Activated CD8-positive, alpha-beta memory T cell treated with anti-CD3 and anti-CD28 coated beads for 36 hours (primary cell): ENCODE measurements around the gene GLI3. TPM values are rescaled to one million over a fixed set of nuclear protein-coding genes. Genes with fewer than 3 reads are reported as not detected.

Experiments used
- CTCF ChIA-PET: fragments of 350-600 bp; sonication (Branson Sonifier 250); formaldehyde crosslinking; loops from one replicate; lab custom pipeline; 2021; ENCODE audit warnings: antibody characterized with exemption; lab: Charles Lee
- POLR2A ChIA-PET: fragments of 350-600 bp; sonication (Branson Sonifier 250); formaldehyde crosslinking; loops from one replicate; lab custom pipeline; 2021; ENCODE audit warnings: antibody characterized with exemption; lab: Charles Lee
- total RNA-seq, 2 experiments: library from RNA; stranded (reverse); gene quantifications; one replicate each; pipeline ENCODE4 v1.2.3, GENCODE V29; 2021

GLI3 gene
- total RNA-seq, 2 experiments from 2014 or later, result 0.15 to 0.38 TPM

DNA sequence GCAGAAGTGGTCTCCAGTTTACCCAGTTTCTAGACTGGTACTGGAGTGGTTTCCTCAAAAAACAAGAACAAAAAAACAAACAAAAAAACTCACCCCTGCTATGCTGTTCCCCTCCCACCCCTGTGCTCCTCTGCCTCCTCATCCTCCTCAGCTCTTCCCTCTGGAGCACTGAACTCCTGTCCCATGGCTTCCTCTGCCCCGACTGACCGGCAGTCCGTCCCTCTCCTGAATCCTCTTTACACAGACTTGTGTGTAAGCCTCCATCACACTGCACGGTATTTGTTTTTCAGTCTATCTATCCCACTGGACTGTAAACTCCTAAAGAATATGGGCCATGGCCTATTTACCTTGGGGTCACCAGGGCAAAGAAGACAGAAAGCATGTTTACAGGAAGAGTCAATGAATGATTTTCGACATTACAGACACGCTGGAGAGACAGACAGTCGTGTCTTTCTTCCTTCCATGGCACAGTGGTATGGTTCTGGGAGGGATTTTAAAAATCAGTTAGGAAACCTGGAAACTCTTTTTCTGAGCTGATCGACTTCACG, 265.3 kb downstream of the GLI3 start:
- ChIA-PET CTCF (no interaction called here), POLR2A (no interaction called here)

DNA sequence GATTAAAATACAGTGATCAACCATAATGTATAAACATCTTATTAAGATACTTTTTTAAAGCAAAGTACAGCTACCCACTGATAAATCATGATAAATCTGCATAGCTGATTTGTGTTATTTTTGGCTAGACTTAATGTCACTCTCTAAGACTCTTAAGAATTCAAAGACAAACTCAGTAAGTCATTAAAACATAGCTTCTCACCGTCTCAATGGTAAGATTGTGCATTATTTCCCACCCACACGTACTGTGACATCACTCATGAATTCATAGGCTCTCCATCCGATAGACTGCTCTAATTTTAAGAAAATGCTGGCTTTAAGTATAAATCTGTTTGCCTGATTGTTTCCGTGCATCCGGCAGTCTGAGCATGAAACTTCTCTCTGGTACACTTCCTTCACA, 266.1 kb downstream of the GLI3 start:
- ChIA-PET CTCF (no interaction called here), POLR2A (interaction anchor here (0.5 kb wide), 1 partner anchor 1828 kb away, joined by 3 read pairs; no protein-coding TSS in a partner anchor)

DNA sequence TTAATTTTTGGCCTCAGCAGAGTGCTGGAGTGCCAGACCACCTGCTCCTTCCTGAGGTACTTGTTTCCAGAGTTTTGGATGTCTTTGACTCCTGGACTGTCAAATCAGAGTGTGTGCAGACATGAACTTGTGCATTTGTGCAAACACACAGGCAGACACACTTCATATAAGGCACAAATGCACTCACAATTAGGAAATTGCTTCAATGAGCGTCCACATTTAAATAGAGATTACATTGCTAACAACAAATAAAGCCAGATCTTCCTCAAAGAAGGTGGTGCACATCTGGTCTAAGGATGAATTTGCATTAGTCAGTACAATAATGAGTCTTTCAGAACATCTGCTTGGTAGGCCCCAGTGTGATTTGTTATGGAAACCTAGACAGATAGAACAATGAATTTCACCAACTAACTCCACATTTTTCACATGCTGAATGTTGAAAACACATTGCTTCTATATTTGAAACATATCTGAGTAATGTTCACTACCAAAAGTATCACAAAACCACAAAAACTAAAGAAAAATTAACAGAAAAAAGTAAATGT, 267.4 kb downstream of the GLI3 start:
- CTCF ChIA-PET, result no interaction called here

DNA sequence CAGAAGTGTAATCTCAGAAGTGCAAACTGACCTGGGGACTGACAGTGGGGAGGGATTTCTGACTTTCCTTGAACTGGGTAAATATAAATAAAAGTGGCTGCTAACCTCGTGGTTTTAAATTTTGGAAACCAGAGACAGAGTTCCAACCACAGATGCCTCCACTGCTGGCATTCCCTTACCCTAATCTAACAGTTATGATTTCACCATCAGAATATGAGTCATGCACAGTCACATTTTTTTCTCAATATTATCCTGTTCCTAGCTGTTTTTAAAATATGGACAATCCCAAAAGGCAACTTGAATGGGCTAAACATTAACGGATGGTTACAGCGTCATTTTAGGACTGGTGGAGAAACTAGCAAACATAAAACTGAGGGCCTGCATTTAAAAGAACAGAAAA, 269.9 kb downstream of the GLI3 start:
- CTCF ChIA-PET, result no interaction called here
- POLR2A ChIA-PET, result no interaction called here

More for the DNA sequence above, 267.4 kb downstream of the GLI3 start:
- POLR2A ChIA-PET, result no interaction called here

DNA sequence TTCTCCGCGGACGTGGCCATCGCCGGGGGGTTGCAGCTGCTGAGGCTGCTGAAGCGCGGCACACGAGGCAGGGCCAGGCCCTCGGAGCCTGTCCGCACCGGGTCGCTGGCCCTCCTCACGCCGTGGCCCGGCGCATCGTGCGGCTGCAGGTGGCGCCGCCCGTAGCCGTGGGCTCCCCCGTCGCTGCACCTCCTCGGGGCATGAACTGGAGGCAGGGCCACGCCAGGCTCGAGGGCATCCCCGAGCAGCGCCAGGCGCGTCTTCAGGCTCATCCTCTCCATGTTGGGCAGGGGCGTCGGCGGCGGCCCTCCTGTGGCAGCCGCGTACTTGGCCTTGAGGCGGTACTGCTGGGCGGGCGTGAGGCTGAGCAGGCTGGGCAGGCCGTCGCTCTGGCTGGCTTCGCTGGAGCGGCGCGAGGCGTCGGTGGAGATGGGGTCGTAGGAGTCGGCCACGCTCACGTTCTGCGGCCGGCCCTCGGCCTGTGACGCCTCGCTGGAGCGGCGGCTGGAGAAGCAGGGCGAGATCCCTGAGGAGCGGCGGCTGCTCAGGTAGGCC, 271.0 kb downstream of the GLI3 start:
- CTCF ChIA-PET, result no interaction called here
- POLR2A ChIA-PET, result no interaction called here

DNA sequence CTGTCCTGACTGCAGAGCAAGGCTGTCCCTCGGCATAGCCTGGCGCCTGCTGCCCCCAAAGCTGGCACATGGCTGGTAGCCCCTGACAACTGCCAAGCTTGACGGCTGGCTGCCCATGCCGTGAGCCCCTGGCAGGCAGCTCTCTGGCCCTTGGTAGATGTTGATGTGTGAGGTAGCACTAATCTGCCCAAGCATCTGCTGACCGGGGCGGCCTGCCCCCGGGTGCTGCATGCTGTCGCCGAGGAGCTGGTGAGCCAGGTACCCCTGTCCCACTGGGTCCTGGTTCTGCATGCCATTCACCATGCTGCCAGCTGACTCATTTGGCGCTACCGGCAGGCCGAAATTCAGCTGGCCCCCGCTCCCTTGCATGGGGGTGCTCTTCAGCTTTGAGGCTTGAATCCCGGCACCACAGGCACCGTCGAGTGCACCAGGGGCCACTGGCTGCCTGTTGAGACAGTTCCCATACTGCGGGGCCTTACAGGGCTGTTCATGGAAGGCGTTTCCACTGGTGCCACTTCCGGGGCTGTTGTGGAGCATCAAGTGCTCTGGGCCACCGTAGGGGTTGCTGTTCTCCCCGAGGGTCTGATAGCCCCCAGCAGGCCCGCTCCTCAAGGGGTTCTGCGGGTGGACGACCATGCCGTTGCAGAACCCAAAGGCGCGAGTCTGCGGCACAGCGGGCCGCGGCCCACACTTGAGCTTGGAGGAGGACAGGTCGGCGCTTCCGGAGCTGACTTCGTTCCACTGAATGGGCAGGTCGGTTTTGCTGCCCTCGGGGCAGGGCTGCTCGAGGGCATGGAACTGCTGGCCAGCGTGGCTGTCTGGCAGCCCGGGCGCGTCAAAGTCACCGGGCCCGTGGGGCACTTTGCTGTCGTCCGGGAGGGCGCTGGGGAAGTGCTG, 271.9 kb downstream of the GLI3 start:
- ChIA-PET POLR2A (no interaction called here), CTCF (no interaction called here)

DNA sequence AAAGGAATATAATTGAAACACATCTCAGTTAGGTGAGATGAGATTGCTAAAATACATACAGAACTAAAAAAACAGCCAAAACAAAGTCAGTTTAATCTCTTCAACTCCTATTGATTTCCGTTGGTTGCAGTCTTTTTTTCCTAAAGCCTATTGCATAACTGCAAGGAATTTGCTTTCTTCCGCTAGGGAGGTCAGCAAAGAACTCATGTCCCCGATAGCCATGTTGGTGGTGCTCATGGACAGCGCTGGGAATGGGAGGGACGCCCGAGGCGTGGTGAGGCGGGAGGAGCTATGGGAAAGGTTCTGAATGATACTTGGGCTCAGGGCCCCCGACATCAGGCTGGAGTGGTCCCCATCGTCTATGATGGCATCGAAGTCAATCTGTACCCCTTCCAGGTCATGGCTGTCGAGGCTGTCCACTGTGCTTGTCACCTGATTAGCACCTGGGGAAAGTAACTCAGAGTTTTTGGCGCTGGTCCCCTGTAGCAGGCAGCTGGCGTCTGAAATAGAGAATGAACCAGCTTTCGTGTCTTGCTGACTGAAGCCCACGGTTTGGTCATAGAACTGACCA, 272.7 kb downstream of the GLI3 start:
- ChIA-PET POLR2A (no interaction called here), CTCF (interaction anchor here (0.5 kb wide), 1 partner anchor 13 kb away, joined by 3 read pairs; no protein-coding TSS in a partner anchor)

DNA sequence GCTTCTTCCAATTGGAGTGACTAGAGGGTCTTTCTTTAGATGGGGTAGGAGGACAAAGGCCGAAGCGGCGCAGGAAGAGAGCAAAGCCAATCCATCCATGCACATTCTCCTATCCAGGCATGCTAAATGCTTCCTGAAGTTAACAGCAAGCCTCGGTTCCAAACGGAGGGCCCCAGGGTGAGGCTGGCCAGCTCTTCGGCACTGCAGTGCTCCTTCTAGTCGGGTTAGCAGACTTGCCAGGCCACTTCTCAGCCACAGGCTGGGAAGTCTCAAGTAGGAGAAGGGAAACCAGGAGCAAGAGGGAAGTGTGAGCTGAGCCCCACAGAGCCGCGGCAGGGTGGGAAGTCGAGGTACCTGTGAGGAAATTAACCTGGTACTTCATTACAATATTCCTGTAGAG, 280.3 kb downstream of the GLI3 start:
- ChIA-PET CTCF (no interaction called here), POLR2A (no interaction called here)

DNA sequence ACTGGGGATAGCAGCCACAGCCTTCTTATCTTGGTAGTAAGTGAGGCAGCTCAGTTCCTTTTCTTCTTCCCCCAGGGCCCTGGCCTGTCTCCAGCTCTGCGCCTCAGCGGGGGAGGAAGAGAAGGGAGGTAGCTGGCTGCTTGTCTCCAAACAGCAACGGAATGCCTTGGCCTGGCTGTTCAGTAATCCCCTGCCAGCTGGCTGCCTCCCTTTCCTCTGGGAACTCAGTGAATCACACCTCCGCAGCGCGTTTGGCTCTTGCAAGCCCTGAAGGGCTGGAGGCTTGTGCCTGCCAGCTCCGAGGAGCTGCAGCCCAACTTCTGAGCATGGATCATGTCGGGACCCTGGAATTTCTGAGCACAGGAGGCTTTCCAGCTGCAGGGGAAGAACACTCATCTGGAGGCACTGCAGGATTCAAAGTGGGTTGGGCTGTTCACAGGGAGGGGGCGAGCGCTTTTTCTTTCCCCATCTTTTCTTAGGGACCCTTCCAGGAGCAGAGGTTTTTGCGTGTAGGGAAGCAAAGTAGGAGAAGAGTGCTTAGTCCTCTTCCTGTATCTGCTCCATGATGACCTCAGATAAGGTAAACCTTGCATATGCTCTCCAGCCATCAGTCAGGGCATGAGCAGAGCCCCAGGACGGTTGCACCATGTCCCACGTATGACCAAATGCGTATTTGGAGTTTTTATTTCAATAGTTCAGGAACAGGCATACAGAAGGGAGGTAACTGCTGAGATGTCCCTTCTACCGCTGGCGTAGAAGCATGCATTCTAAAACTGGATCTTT, 280.9 kb downstream of the GLI3 start:
- CTCF ChIA-PET, result no interaction called here

DNA sequence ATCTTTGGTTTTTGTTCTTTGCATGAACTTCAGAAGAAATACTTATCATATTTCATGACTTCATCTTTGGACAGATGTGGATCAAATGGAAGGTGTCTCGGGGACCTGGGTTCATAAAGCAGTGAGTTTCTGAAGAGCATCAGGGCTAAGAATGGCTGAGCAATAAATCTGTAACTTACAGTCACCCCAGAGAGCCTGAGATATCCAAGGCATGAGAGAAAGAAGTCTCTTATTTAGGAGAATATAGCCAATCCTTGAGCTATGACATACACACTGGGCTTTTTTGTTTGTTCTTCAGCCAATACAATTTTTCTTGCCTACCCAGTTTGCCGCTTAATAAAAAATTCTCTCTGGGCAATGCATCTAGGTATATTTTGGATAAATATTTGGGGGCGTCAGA, 281.6 kb downstream of the GLI3 start:
- CTCF ChIA-PET, result no interaction called here
- POLR2A ChIA-PET, result no interaction called here

More for the DNA sequence above, 280.9 kb downstream of the GLI3 start:
- POLR2A ChIA-PET, result no interaction called here

DNA sequence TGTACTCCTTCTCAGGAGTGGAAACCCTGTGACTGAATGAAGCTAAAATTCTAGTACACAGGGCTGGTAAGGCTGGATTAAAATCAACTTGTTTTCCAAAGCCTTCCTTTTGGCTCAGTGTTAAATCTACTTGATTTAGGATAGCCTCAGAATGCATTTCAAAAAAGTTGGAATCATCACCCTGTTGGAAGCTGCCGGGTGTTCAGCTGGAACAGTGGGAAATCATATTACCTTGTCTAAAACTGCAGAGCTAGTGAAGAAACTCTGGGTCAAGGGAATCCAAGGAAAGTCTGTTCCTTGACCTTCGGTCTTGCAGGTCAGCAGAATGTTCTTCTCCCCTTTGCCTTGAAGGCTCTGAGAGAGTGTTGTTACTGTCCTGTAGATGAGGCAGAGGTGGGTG, 282.0 kb downstream of the GLI3 start:
- ChIA-PET CTCF (no interaction called here), POLR2A (no interaction called here)

DNA sequence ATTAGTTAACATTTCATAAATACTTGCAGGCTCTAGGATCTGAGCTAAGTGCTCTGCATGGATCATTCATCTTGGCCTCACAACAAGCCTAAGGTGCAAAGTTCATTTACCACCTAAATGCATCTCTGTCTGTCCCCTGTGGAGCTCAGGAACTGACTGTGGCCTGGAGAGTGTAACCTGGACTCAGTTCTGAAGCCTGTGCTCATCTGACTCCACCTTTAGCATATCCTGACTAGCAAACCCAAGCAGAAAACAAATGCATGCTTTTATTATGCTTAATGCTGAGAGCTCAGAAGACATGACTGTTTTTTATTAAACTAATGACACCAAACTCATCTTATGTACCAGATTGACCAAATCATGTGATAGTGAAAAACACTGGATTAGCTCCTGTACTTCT, 288.5 kb downstream of the GLI3 start:
- POLR2A ChIA-PET, result no interaction called here
- CTCF ChIA-PET, result no interaction called here

DNA sequence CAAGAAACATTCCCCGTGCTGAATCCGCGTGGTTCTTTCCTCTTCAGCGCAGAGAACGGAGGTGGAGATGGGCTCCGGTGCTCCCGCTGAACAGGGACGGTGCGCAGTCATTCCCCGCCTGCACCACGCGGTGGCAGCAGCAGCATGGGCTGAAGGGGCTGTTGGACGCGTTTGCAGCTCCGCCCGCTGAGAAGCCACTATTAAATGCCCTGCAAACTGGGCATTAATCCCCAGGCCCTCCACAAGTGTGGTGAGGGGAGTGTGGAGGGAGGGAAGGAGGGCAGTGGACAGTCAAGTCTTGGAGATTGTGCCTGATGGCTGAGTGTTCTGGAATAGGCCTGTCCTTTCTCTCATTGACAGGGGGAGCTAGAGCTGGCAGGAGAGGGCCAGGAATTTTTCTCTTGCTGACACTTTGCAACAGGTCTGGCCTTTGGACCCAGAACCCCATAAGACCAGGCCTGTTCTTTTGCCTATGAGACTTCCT, 293.9 kb downstream of the GLI3 start:
- CTCF ChIA-PET, result interaction anchor here (0.5 to 1.0 kb wide), 3 partner anchors 625 to 901 kb away, joined by 3 to 4 read pairs (median 3); no protein-coding TSS in a partner anchor
- POLR2A ChIA-PET, result no interaction called here

DNA sequence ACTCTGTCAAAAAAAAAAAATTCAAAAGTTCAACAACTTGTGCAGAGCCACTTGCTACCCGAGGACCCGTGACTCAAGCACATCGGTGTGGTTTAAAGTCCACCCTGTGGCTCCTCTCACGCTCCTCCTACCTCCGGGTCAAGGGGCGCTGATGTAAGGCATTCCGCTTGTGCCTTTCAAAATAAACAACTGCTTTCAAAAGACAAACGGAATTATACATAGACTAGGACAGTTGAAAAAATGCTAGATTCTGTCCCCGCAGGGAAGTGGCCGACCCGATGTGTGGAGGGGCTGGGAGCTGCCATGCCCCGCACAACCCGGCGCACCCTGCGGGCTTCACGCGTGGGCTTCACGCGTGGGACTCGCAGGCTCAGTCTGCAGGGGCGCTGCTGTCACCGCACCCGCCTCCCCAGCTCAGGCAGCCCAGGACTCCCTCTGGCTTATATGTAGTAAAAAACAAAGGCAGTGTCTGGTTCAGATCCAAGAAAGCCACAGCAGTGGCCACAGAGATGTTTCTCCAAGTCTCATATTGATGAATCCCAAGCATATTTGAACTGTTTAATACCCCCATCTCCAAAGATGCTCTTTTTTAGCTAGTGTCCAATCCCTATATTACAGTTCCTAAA, 294.4 kb downstream of the GLI3 start:
- ChIA-PET CTCF (interaction anchor here (0.5 to 1.0 kb wide), 4 partner anchors 625 to 1477 kb away, joined by 3 to 4 read pairs (median 3); no protein-coding TSS in a partner anchor), POLR2A (no interaction called here)

DNA sequence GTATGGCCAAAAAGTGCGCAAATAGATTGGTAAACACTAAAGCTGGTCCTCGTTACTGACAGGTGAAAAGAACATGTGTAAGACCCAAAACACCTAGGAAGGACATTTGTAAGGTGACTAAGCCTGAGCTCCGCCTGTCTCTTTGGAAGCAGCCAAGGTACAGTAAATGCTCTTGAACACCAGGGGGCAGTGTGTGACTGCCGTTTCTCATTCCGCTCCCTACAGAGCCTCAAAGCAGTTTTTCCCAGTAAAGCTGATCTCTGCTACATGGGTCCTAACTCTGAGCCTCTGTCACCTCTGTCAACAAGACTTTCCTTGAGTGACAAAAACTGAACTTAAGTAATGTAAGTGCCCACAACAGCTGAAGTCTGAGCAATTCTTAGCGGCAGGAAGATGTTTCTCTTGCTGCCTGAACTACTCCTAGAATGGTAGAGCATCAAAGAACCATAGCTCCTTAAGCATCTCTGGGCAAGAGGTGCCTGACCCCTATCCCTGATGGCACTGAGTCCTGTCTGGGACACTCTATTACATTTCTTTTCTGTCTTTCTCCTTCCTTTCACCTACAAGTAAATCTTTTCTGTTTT, 296.2 kb downstream of the GLI3 start:
- CTCF ChIA-PET, result interaction anchor here (0.9 to 1.4 kb wide), 6 partner anchors 8 to 43 kb away, joined by 3 to 5 read pairs (median 4); no protein-coding TSS in a partner anchor
- POLR2A ChIA-PET, result no interaction called here

DNA sequence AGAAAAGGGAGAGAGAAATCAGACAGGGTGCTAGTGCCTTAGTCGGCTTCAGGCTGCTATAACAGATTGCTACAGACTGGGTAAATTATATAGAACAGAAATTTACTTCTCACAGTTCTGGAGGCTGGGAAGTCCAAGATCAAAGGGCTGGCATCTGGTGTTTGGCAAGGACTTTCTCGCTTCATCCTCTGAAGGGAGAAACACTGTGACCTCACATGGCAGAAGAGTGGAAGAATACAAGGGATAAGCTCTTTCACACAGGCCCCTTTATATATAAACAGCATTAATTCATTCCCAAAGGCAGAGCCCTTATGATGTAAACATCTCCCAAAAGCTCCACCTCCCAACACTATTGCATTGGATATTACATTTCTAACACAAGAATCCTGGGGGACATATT, 298.6 kb downstream of the GLI3 start:
- ChIA-PET POLR2A (no interaction called here), CTCF (no interaction called here)

DNA sequence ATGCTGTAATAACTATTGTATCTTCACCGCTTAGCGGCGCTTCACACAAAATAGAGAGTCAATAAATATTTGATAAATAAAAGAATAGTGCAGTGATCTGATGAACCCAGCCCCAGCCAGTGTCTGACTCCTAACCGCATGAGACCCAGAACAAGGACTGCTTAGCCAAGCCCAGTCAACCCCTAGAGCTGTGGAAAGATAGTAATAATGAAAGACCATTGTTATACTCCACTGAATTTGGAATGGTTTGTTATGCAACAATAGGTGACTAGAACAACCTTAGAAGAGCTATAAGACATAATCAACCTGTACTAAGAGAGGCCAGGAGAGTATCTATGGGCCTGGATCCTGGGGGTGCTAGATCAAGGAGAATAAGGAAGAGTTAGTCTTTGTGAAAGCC, 303.6 kb downstream of the GLI3 start:
- CTCF ChIA-PET, result no interaction called here
- POLR2A ChIA-PET, result no interaction called here

DNA sequence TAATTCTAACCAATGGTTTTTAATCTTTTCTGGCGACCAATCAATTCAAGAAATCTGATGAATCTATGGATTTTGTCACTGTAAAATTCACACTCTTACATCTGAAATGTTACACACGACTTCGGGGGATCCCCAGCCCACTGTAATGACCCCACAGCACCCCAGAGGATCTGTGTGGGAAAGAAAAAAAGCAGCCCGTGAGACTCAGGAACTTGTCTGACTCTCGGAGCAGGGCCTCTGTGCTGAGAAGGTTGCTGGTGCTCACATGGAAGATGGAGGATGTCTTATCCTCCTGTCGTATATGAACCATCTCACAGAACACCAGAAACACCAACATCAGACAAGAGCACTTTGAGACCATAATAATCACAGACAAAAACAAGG, 305.8 kb downstream of the GLI3 start:
- ChIA-PET CTCF (interaction anchor here (1.7 kb wide), 1 partner anchor 10 kb away, joined by 5 read pairs; no protein-coding TSS in a partner anchor), POLR2A (no interaction called here)
